OCI-LY1 (cell line): ENCODE data around the gene ZNF385D.

Experiments
- H2AFZ ChIP-seq: fragments of 200-600 bp; sonication (generic), shearing (Covaris generic); 2 replicates; pipeline ENCODE4 v1.6.0; 2014; ENCODE audit warnings: antibody characterized with exemption, mild to moderate bottlenecking, low read length
- H3F3A ChIP-seq: fragments of 200-600 bp; sonication (generic), shearing (Covaris generic); 2 replicates; pipeline ENCODE4 v1.6.0; 2014; ENCODE audit warnings: mild to moderate bottlenecking, antibody characterized with exemption, low read length, moderate library complexity; ENCODE audit not compliant: insufficient read depth
- H3K27ac ChIP-seq: fragments of 200-600 bp; sonication (generic); 2 replicates; pipeline ENCODE4 v1.5.1; 2014; ENCODE audit warnings: low read length, mixed run types, mild to moderate bottlenecking, low read depth; ENCODE audit not compliant: poor library complexity, severe bottlenecking
- H3K27me3 ChIP-seq: fragments of 200-600 bp; sonication (generic); 2 replicates; pipeline ENCODE4 v1.6.0; 2014; ENCODE audit warnings: antibody characterized with exemption, mild to moderate bottlenecking, low read length, moderate library complexity; ENCODE audit not compliant: insufficient read depth
- H3K36me3 ChIP-seq: fragments of 200-600 bp; sonication (generic); 2 replicates; pipeline ENCODE4 v1.6.1; 2014; ENCODE audit warnings: mild to moderate bottlenecking, antibody characterized with exemption, low read length, moderate library complexity, mixed read lengths; ENCODE audit not compliant: insufficient read depth
- H3K4me1 ChIP-seq: fragments of 200-600 bp; sonication (generic); 2 replicates; pipeline ENCODE4 v1.5.1; 2014; ENCODE audit warnings: mild to moderate bottlenecking, low read length, moderate library complexity; ENCODE audit not compliant: insufficient read depth, severe bottlenecking
- H3K4me2 ChIP-seq: fragments of 200-600 bp; sonication (generic), shearing (Covaris generic); 2 replicates; pipeline ENCODE4 v1.6.1; 2014; ENCODE audit warnings: low read length
- H3K4me3 ChIP-seq: fragments of 200-600 bp; sonication (generic); 2 replicates; pipeline ENCODE4 v1.5.1; 2014; ENCODE audit warnings: low read length, low read depth, mild to moderate bottlenecking, mixed read lengths; ENCODE audit not compliant: poor library complexity, severe bottlenecking
- H3K79me2 ChIP-seq: fragments of 200-600 bp; shearing (Covaris generic); 2 replicates; pipeline ENCODE4 v1.6.1; 2016; ENCODE audit warnings: mixed run types, low read length, mixed read lengths; ENCODE audit not compliant: insufficient read depth
- H3K9ac ChIP-seq: fragments of 200-600 bp; sonication (generic), shearing (Covaris generic); 2 replicates; pipeline ENCODE4 v1.6.1; 2014; ENCODE audit warnings: mild to moderate bottlenecking, low read length, mixed read lengths
- H3K9me2 ChIP-seq: fragments of 200-600 bp; sonication (generic), shearing (Covaris generic); 2 replicates; pipeline ENCODE4 v1.6.1; 2014; ENCODE audit warnings: low read depth, mild to moderate bottlenecking, low read length, mixed read lengths
- H3K9me3 ChIP-seq: fragments of 200-600 bp; shearing (Covaris generic); 2 replicates; pipeline ENCODE4 v1.6.1; 2014; ENCODE audit warnings: low read length, mixed read lengths
- H4K20me1 ChIP-seq: fragments of 200-600 bp; sonication (generic), shearing (Covaris generic); 2 replicates; pipeline ENCODE4 v1.6.0; 2016; ENCODE audit warnings: mild to moderate bottlenecking, low read length; ENCODE audit not compliant: insufficient read depth
- CTCF ChIP-seq: fragments of 200-600 bp; sonication (generic), shearing (Covaris generic); IDR thresholded peaks from 2 replicates; pipeline ENCODE4 v1.5.1; 2017; ENCODE audit warnings: mild to moderate bottlenecking, antibody characterized with exemption, low read length, moderate library complexity, mixed read lengths
- EZH2 ChIP-seq: fragments of 200-600 bp; sonication (generic), shearing (Covaris generic); IDR thresholded peaks from 2 replicates; pipeline ENCODE4 v1.8.0; 2017; ENCODE audit warnings: borderline replicate concordance, mixed run types, mild to moderate bottlenecking, antibody characterized with exemption, low read length, moderate library complexity, mixed read lengths

ZNF385D gene

GRCh38 chr3:21766002-21766401 is 15.0 kb upstream of the ZNF385D start:
- no peaks in the 10 kb centered on the region for H4K20me1 ChIP-seq
- no peaks in the 10 kb centered on the region for H3F3A ChIP-seq
- no peak overlapping the region for H3K9ac ChIP-seq
- TF ChIP-seq EZH2 (no peak), CTCF (no peak)
- H2AFZ ChIP-seq: no peak overlapping the region
- H3K4me2 ChIP-seq: no peak overlapping the region
- no peaks in the 10 kb centered on the region for H3K9me3 ChIP-seq
- no peaks in the 10 kb centered on the region for H3K4me1 ChIP-seq
- H3K9me2 ChIP-seq: no peaks in the 10 kb centered on the region
- H3K36me3 ChIP-seq: no peaks in the 10 kb centered on the region
- no peak overlapping the region for H3K27ac ChIP-seq
- H3K27me3 ChIP-seq: no peaks in the 10 kb centered on the region
- H3K79me2 ChIP-seq: no peaks in the 10 kb centered on the region
- H3K4me3 ChIP-seq: no peak overlapping the region

- Histone ChIP-seq H3K27ac (no peak overlapping the region), H3K4me3 (no peak overlapping the region), H3F3A (no peaks in the 10 kb centered on the region), H4K20me1 (no peaks in the 10 kb centered on the region), H2AFZ (no peak overlapping the region), H3K79me2 (no peaks in the 10 kb centered on the region), H3K9me3 (no peaks in the 10 kb centered on the region), H3K9me2 (no peaks in the 10 kb centered on the region), H3K9ac (no peak overlapping the region), H3K4me1 (no peaks in the 10 kb centered on the region), H3K27me3 (no peaks in the 10 kb centered on the region), H3K36me3 (no peaks in the 10 kb centered on the region), H3K4me2 (no peak overlapping the region)
- TF ChIP-seq CTCF: no peak
- TF ChIP-seq EZH2: no peak
Observed at GRCh38 chr3:21755896-21756295, 4.9 kb upstream of the ZNF385D start.

- Histone ChIP-seq H3K27ac (no peak overlapping the region), H3K79me2 (no peaks in the 10 kb centered on the region), H2AFZ (no peak overlapping the region), H3K4me2 (no peak overlapping the region), H3F3A (no peaks in the 10 kb centered on the region), H3K9me3 (no peaks in the 10 kb centered on the region), H3K9ac (no peak overlapping the region), H3K4me1 (no peaks in the 10 kb centered on the region), H3K9me2 (no peaks in the 10 kb centered on the region), H3K4me3 (no peak overlapping the region), H3K27me3 (no peaks in the 10 kb centered on the region), H4K20me1 (no peaks in the 10 kb centered on the region), H3K36me3 (no peaks in the 10 kb centered on the region)
- no peak for TF ChIP-seq CTCF
- TF ChIP-seq EZH2: no peak
Observed at GRCh38 chr3:21754839-21755238, 3.8 kb upstream of the ZNF385D start.
